ENCODE measurements around the gene IL12B. TPM values are rescaled to one million over a fixed set of nuclear protein-coding genes. Genes with fewer than 3 reads are reported as not detected.

The IL12B gene
- total RNA-seq, 1 donor from 2014 or later, result not detected

- Histone ChIP-seq H3K9me3 (no peaks in the 10 kb centered on the region), H3K4me1 (no peaks in the 10 kb centered on the region), H3K27me3 (peaks cover 5% of the 10 kb centered on the region), H3K4me3 (no peak overlapping the region), H3K27ac (no peak overlapping the region), H3K36me3 (no peaks in the 10 kb centered on the region)
- intact Hi-C loops (cut with DNase I), result no loop called here
- no peak for TF ChIP-seq CTCF (IDR thresholded peaks at IDR 0.05)
- ATAC-seq (no peak), DNase-seq (no peak)
These were observed 5.3 kb downstream of the IL12B start for GRCh38 chr5:159324986-159325385.

GRCh38 chr5:159324102-159324755 lies 6.1 kb downstream of the IL12B start:
- Histone ChIP-seq H3K9me3 (no peaks in the 10 kb centered on the region), H3K4me1 (no peaks in the 10 kb centered on the region), H3K27me3 (peaks cover 5% of the 10 kb centered on the region), H3K4me3 (no peak overlapping the region), H3K27ac (no peak overlapping the region), H3K36me3 (no peaks in the 10 kb centered on the region)
- no peak for DNase-seq
- intact Hi-C loops (cut with DNase I), result no loop called here
- no peak for TF ChIP-seq CTCF (IDR thresholded peaks at IDR 0.05)
- ATAC-seq, result no peak

- H3K36me3 ChIP-seq, result no peaks in the 10 kb centered on the region
- DNase-seq, result no peak
- no peak overlapping the region for H3K4me3 ChIP-seq
- intact Hi-C loops (cut with DNase I), result no loop called here
- H3K27ac ChIP-seq, result no peak overlapping the region
- no peak for TF ChIP-seq CTCF (IDR thresholded peaks at IDR 0.05)
- H3K4me1 ChIP-seq, result no peaks in the 10 kb centered on the region
- H3K27me3 ChIP-seq, result peaks cover 5% of the 10 kb centered on the region
- H3K9me3 ChIP-seq, result no peaks in the 10 kb centered on the region
- no peak for ATAC-seq
These were observed 8.1 kb downstream of the IL12B start for GRCh38 chr5:159322180-159322579.

GRCh38 chr5:159319832-159320231 lies 10.5 kb downstream of the IL12B start:
- H3K36me3 ChIP-seq, result no peaks in the 10 kb centered on the region
- ATAC-seq, result no peak
- DNase-seq, result no peak

GRCh38 chr5:159319363-159319762 lies 10.9 kb downstream of the IL12B start:
- Histone ChIP-seq H3K4me1 (no peaks in the 10 kb centered on the region), H3K4me3 (no peak overlapping the region), H3K36me3 (no peaks in the 10 kb centered on the region), H3K27ac (no peak overlapping the region), H3K9me3 (no peaks in the 10 kb centered on the region), H3K27me3 (no peaks in the 10 kb centered on the region)
- DNase-seq (no peak), ATAC-seq (no peak)
- no peak for TF ChIP-seq CTCF (IDR thresholded peaks at IDR 0.05)
- intact Hi-C loops (cut with DNase I), result no loop called here

More at GRCh38 chr5:159319832-159320231, 10.5 kb downstream of the IL12B start:
- no peak overlapping the region for H3K27ac ChIP-seq
- intact Hi-C loops (cut with DNase I), result no loop called here
- no peaks in the 10 kb centered on the region for H3K4me1 ChIP-seq
- no peak for TF ChIP-seq CTCF (IDR thresholded peaks at IDR 0.05)
- no peaks in the 10 kb centered on the region for H3K9me3 ChIP-seq
- H3K4me3 ChIP-seq, result no peak overlapping the region
- H3K27me3 ChIP-seq, result no peaks in the 10 kb centered on the region

- DNase-seq (no peak), ATAC-seq (no peak)
- no peaks in the 10 kb centered on the region for H3K27me3 ChIP-seq
- no peaks in the 10 kb centered on the region for H3K36me3 ChIP-seq
- H3K4me3 ChIP-seq, result no peak overlapping the region
- intact Hi-C loops (cut with DNase I), result no loop called here
- no peak overlapping the region for H3K27ac ChIP-seq
- H3K9me3 ChIP-seq, result no peaks in the 10 kb centered on the region
- no peak for TF ChIP-seq CTCF (IDR thresholded peaks at IDR 0.05)
- H3K4me1 ChIP-seq, result no peaks in the 10 kb centered on the region
These were observed 11.8 kb downstream of the IL12B start for GRCh38 chr5:159318448-159318847.
